Adrenal gland (tissue), 12 donors: Measurements from ENCODE around the gene IMMT. TPM values are rescaled to one million over a fixed set of nuclear protein-coding genes. Genes with fewer than 3 reads are reported as not detected.

ENCODE experiments used
- DNase-seq, 7 donors: peaks; one replicate each; pipeline ENCODE4 v3.0.0-alpha.2; 2019 to 2020
- H3K27ac ChIP-seq, 5 donors: fragments of 200-600 bp; sonication (generic) in 4 of 5; 1 replicate in 3 of 5; 2 replicates in 2 of 5; pipeline versions ENCODE4 v1.5.1 to v1.8.0; 2016 to 2020; ENCODE audit warnings: mild to moderate bottlenecking in 1 of 5
- H3K27me3 ChIP-seq: fragments of 200-600 bp; 2 replicates; pipeline ENCODE4 v1.8.0; 2021
- H3K36me3 ChIP-seq, 2 donors: fragments of 200-600 bp; replicated peaks in 1 of 2; 1 replicate in 1 of 2; 2 replicates in 1 of 2; pipeline versions ENCODE4 v1.5.1 to v1.8.0; 2018 to 2022
- H3K4me1 ChIP-seq, 2 donors: fragments of 200-600 bp; replicated peaks in 1 of 2; 1 replicate in 1 of 2; 2 replicates in 1 of 2; pipeline versions ENCODE4 v1.5.1 to v1.8.0; 2018 to 2021
- H3K4me3 ChIP-seq, 4 donors: fragments of 200-600 bp; sonication (generic) in 3 of 4; one replicate each; pipeline ENCODE4 v1.5.1; 2016 to 2018
- H3K9me3 ChIP-seq, 3 donors: fragments of 200-600 bp; sonication (generic) in 1 of 3; replicated peaks in 1 of 3; 1 replicate in 2 of 3; 2 replicates in 1 of 3; pipeline versions ENCODE4 v1.5.1 to v1.8.0; 2016 to 2021
- POLR2A ChIP-seq, 2 donors: fragments of 450-650 bp; IDR thresholded peaks; one replicate each; pipeline ENCODE4 v1.6.1; 2017; ENCODE audit warnings: antibody characterized with exemption in 2 of 2, mild to moderate bottlenecking in 2 of 2, moderate library complexity in 1 of 2
- WGBS, 4 donors: extraction: QIAGEN DNeasy Blood & Tissue Kit in 2 of 4; methylation state at CpG; one replicate each; pipeline versions ENCODE4 v1.1.5 to v1.1.7; 2013 to 2017; 5-methylcytosine and 5-hydroxymethylcytosine counted together
- intact Hi-C, 2 donors: fragments of 100-400 bp; cut with DNase I; formaldehyde crosslinking; loops; one replicate each; pipeline versions ENCODE4 v1.14.1 to v1.15.0; 2022 to 2023
- polyA plus RNA-seq, 3 donors: library from polyadenylated mRNA; stranded (reverse); fragments of 200-250 nt in 2 of 3; fragments of 350-450 nt in 1 of 3; fragmentation: Illumina TruSeq in 1 of 3; extraction: RNeasy Lipid Tissue Mini Kit (QIAGEN cat#74804) in 1 of 3; gene quantifications; one replicate each; pipeline ENCODE4 v1.2.3, GENCODE V29; 2013 to 2014
- total RNA-seq, 9 donors: library from RNA; depleted of rRNA in 4 of 9; stranded (reverse); fragments of >200 nt in 4 of 9; fragments of 120-200 nt in 1 of 9; fragmentation: NEBNext Ultra II Directional in 1 of 9; extraction: Animal tissue kit (Norgen Biotek cat#: 25700) in 1 of 9; gene quantifications; one replicate each; pipeline versions ENCODE4 v1.1.0 to v1.2.4, GENCODE V29; 2013 to 2023
- TF ChIP-seq, protein P1 (sequence below), 6 experiments: fragments of 450-650 bp in 4 of 6; fragments of 200-600 bp in 2 of 6; sonication (generic) in 1 of 6; IDR thresholded peaks; 1 replicate in 5 of 6; 2 replicates in 1 of 6; pipeline versions ENCODE4 v1.5.1 to v1.8.0; 2016 to 2021; ENCODE audit warnings: antibody characterized with exemption in 6 of 6, mild to moderate bottlenecking in 2 of 6, moderate library complexity in 1 of 6
- donor health status: healthy with polysubstance abuse.
- donor health status: Bipolar disorder and iron deficiency.
- donor health status: DM: yes; HTN: yes; CAD: no.
- donor health status: DM: no; HTN: no; CAD: no.
- donor health status: DM: no; HTN: no; CAD: no.
- donor health status: DM: yes; HTN: yes; CAD: no.

The IMMT gene
- total and polyA plus RNA-seq, 12 donors, result 32.2 to 196 (median 130) TPM

DNA sequence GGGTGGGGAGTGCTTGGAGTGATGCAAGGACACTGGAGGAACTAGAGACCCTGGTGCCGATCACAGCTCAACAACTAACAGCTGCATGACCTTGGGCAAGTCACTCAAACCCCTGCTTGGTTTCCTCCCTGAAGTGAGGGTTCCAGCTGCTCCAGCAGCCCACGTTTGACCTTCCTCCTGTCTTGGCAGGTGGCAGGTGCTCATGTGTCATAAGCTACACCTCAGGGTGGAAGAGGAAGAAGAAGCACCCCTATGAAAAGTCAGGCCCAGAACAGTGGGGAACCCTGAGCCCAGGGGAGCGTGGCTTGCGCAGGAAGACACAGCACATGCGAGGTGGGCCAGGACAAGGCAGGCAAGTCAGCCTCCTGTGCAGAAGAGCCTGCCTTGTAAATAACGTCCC, 46.3 kb upstream of the IMMT start:
- intact Hi-C loops, result no loop called here
- Histone ChIP-seq H3K4me1 (no peaks in the 10 kb centered on the region), H3K27me3 (no peaks in the 10 kb centered on the region), H3K4me3 (no peak overlapping the region), H3K27ac (no peak overlapping the region), H3K36me3 (no peaks in the 10 kb centered on the region), H3K9me3 (no peaks in the 10 kb centered on the region)
- 68 to 78% (median 75%) methylated on average over 5 to 6 of the region's 6 CpGs for WGBS, 4 donors
- TF ChIP-seq, protein P1, sequence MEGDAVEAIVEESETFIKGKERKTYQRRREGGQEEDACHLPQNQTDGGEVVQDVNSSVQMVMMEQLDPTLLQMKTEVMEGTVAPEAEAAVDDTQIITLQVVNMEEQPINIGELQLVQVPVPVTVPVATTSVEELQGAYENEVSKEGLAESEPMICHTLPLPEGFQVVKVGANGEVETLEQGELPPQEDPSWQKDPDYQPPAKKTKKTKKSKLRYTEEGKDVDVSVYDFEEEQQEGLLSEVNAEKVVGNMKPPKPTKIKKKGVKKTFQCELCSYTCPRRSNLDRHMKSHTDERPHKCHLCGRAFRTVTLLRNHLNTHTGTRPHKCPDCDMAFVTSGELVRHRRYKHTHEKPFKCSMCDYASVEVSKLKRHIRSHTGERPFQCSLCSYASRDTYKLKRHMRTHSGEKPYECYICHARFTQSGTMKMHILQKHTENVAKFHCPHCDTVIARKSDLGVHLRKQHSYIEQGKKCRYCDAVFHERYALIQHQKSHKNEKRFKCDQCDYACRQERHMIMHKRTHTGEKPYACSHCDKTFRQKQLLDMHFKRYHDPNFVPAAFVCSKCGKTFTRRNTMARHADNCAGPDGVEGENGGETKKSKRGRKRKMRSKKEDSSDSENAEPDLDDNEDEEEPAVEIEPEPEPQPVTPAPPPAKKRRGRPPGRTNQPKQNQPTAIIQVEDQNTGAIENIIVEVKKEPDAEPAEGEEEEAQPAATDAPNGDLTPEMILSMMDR (IDR thresholded peaks at IDR 0.05), result no peak
- no peak for TF ChIP-seq POLR2A (IDR thresholded peaks at IDR 0.05)
- DNase-seq, result no peak

DNA sequence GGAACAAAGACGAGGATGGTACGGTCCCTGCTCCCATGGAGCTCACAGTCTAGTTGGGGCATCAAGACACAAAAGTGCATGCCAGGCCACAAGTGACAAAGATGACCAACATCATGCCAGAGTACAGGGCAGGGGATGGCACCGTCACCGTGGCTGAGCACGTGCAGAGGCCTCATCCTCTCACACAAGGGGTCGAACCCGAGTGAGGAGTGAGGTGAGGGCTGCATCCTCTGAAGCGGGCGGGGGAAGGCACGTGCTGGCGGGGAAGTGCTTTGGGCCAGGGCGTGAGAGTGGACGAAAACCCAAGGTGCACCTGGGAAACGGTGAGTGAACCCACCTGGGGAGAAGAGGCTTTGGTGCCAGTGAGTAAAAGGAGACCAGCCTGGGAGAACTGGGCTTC, 45.0 kb upstream of the IMMT start:
- DNase-seq, result no peak
- Histone ChIP-seq H3K36me3 (no peaks in the 10 kb centered on the region), H3K27ac (no peak overlapping the region), H3K4me1 (no peaks in the 10 kb centered on the region), H3K27me3 (no peaks in the 10 kb centered on the region), H3K4me3 (no peak overlapping the region), H3K9me3 (no peaks in the 10 kb centered on the region)
- intact Hi-C loops, result no loop called here
- TF ChIP-seq, protein P1 (IDR thresholded peaks at IDR 0.05), result no peak
- no peak for TF ChIP-seq POLR2A (IDR thresholded peaks at IDR 0.05)
- WGBS, 4 donors, result 93 to 97% (median 95%) methylated on average over 11 to 14 of the region's 14 CpGs

DNA sequence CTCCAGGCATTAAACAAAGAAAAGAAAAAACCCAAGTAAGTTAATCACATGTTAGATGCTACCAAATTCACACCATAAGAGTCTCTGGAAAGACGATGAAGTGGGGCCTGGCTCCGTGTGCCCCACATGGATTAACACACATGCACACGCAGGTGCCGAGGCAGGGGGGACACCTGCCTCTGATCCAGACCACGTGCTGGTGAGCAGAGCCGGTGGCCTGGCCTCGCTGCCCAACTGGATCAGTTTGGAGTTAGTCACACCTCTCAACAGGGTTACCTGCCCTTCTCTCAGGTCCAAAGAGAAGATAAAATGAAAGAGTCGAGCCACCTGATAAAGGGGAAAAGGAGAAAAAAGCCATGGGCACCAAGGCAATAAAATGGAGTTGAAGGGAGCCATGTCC, 44.5 kb upstream of the IMMT start:
- no peak for TF ChIP-seq POLR2A (IDR thresholded peaks at IDR 0.05)
- TF ChIP-seq, protein P1 (IDR thresholded peaks at IDR 0.05), result no peak
- Histone ChIP-seq H3K4me1 (no peaks in the 10 kb centered on the region), H3K4me3 (no peak overlapping the region), H3K36me3 (no peaks in the 10 kb centered on the region), H3K27ac (no peak overlapping the region), H3K27me3 (no peaks in the 10 kb centered on the region), H3K9me3 (no peaks in the 10 kb centered on the region)
- 86 to 97% (median 92%) methylated on average over 7 to 8 of the region's 8 CpGs for WGBS, 4 donors
- no peak for DNase-seq
- intact Hi-C loops, result no loop called here

DNA sequence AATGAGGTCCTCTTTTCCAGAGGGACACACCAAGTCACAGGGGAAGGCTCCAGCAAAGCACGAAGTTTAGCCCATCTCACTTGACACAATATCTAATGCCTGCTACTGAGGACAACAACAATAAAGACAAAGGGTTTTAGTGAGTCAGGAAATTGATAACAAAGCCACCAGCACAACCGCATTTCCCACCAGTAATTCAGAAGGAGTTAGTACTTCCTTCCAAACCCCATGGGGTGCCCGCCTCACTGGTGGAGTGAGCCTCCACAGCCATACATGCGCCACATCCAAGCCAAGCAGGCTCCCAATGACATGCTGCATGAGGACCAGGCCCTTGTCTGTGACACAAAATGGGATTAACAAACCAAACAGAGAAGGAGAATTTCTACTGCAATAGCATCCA, 44.1 kb upstream of the IMMT start:
- intact Hi-C loops, result no loop called here
- Histone ChIP-seq H3K36me3 (no peaks in the 10 kb centered on the region), H3K4me3 (no peak overlapping the region), H3K4me1 (no peaks in the 10 kb centered on the region), H3K9me3 (no peaks in the 10 kb centered on the region), H3K27me3 (no peaks in the 10 kb centered on the region), H3K27ac (no peak overlapping the region)
- TF ChIP-seq, protein P1 (IDR thresholded peaks at IDR 0.05), result no peak
- TF ChIP-seq POLR2A (IDR thresholded peaks at IDR 0.05), result no peak
- no peak for DNase-seq
- WGBS, 4 donors, result 61 to 79% (median 71%) methylated on average over 4 of the region's 4 CpGs
